HTERT RPE-1 (cell line): ENCODE data around the gene SCAF1.

ENCODE experiments used
- in situ Hi-C: fragments of 300-500 bp; cut with MboI; formaldehyde crosslinking; loops from 4 replicates; pipeline ENCODE4 v1.14.3; 2020; ENCODE audit warnings: low sequenced_read_pairs

SCAF1 gene

DNA sequence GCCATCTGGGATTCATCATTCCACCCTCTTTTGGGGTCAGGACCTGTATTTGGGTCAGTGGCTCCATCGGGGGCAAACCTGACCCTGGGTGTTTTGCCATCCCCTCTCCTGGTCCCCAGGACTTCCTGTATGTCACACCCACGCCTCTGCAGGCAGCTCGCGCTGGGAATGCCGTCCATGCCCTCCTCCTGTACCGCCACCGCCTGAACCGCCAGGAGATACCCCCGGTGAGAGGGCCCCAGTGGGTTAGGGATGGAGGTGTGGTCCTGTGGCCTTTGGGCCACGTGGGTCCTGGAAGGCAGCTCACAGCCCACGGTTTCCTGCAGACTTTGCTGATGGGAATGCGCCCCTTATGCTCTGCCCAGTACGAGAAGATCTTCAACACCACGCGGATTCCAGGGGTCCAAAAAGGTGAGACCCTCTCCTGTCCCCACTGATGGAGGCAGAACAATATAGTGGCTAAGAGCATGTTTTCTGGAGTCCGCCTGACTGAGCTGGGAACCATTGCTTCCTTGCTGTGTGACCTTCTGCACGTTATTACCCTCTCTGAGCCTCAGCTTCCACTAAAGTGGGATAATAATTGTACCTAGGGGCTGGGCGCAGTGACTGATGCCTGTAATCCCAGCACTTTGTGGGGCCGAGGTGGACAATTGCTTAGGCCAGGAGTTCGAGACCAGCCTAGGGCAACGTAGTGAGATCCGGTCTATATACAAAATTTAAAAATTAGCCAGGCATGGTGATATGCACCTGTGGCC is 63.1 kb downstream of the SCAF1 start:
- in situ Hi-C loops, result no loop called here

DNA sequence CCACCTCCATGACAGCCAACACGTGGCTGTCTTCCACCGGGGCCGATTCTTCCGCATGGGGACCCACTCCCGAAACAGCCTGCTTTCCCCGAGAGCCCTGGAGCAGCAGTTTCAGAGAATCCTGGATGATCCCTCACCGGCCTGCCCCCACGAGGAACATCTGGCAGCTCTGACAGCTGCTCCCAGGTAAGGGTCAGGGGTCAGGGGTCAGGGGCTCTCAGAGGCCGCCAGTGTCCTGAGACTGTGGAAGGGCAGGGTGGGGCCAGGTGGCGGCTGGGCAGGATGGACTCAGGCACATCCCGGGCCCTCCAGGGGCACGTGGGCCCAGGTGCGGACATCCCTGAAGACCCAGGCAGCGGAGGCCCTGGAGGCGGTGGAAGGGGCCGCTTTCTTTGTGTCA is 63.9 kb downstream of the SCAF1 start:
- in situ Hi-C loops, result no loop called here
